GM19397 (cell line): ENCODE results near the gene FCRL6.
A peak's percentile ranks its signal among the peaks of the same experiment; 100 is the strongest.

ENCODE experiments used
- ATAC-seq: cut with Tn5 transposase; IDR thresholded peaks from one replicate; pipeline ENCODE4 v1.9.1; 2021; ENCODE audit warnings: mild to moderate bottlenecking, moderate library complexity; ENCODE audit not compliant: unreplicated experiment

Gene FCRL6

DNA sequence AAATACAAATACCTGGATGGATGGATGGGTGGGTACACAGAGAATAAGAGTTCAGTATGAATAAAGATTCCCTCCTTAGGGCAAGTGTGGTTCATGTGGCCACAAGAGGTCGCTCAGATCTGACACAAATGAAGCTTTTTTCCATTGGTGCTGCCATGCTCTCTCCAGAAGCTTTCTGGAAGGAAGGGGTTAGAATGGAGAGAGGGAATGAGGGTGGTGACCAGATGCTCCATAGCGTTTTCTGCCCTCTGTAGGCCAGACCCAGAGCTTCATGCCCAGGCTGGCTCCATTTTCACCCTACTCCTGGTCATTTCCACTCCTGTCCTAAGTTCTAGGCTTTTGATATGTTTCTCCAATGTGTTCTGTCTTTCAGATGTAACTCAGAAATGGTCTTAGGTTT is 3.3 kb upstream of the FCRL6 start:
- ATAC-seq = no peak

- ATAC-seq = no peak
These were observed 2.6 kb upstream of the FCRL6 start for GRCh38 chr1:159799446-159799985.

DNA sequence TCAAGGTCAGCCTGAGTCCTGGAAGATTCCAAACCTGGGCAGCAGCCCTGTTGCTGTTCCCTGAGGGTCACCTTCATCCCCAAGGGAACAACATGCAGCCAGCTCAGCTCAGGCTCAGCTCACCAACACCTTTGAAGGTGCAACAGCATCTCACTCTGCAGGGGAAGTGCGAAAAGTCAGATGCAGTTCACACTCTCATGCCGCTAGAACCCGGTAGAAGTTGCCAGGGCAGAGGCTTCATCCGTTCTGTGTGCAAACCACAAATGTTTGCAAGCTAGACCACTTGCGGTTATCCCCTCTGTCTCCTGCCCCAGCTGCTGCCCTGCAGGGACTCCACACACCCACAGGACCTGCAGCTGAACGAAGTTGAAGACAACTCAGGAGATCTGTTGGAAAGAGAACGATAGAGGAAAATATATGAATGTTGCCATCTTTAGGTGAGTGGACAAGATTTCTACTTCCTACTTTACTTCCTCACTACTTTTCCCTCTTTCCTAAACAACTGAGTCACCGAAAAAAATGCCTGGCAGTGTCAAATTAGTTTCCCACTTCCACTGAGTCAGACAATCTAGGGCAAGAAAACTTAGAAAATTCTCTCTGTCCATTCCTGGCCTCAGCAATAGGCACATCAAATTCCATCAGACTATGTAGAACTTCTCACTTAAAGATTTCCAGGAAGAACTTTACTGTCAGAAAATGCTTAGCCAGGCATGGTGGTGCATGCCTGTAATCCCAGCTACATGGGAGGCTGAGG is 1.8 kb upstream of the FCRL6 start:
- ATAC-seq = peak; percentile 81

DNA sequence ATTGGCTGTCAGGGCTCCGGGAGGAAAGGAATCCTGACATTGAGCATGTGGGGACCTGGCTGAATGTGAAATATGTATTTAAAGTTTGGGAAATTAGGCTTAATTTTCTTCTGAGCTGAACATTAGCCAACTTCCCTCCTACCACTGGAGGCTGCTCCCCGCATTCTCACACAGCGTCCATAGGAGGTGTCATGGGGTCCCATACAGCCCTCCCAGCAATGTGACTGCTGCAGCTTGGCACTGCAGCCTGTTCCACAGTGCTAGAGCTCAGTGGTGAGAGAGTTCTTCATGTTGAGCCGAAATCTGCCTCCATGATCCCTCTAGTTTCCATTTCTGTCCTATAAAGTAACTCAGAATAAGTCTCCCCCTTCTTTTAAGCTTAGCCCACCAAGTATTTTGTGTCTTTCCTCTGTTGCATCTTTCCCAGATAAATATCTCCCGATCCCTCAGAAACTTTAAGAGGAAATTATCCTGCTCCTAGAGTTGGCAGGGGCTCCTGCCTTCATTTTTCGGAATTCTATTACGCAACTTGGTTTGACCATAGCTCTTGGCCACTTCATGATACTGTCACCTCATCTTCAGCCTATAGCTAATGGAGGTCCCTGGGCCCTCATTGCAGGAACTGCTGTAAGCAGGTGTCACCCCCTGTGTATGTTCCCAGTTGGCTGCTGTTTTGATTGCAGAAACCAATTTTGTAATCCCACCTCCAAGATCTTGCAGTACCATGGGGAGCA is 2.0 kb downstream of the FCRL6 start:
- no peak for ATAC-seq

- ATAC-seq = no peak
These were observed 2.8 kb downstream of the FCRL6 start for GRCh38 chr1:159804924-159805323.

DNA sequence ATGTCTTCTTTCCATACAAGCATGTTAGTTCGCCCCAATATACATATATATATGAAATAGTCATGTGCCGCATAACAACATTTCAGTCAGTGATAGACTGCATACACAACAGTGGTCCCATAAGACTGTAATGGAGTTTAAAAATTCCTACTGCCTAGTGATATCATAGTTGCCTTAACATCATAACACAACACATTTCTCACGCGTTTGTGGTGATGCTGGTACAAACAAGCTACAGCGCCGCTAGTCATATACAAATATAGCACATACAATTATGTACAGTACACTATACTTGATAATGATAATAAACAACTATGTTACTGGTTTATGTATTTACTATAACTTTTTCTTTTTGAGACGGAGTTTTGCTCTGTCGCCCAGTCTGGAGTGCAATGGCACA is 13.8 kb downstream of the FCRL6 start:
- no peak for ATAC-seq

- no peak for ATAC-seq
These were observed 15.3 kb downstream of the FCRL6 start for GRCh38 chr1:159817276-159818041.

DNA sequence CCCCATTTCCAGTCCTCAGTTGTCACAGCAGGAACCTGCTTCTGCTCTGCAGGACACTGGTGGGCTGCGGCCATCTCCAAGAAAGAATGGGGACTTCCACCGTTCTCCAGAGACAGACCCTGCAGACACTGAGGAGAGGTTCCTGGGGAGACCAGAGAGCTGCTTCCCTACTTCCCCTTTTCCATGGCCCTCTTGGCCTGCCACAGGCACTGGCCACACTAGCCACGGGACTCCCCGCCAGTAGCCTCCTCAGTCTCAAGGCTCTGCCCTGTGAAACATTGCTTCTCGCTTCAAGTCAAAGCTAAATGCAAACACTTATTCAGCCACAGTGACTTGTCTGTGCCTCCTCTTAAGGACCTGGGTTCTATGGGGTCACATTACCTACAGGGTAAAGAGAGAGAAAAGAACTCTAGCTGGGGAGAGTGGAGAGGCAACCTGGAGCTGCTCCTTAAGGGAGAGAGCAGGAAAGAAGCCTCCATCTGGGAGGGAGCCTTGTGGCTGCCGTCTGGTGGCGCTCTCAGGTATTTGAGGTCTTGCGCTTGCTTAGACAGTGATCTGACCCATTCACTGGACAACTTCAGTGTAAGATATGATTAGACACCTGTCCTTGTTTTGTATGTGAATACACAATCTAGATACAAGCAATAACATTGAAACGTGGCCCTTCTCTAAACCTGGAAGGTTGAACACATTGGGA is 19.2 kb downstream of the FCRL6 start:
- no peak for ATAC-seq

DNA sequence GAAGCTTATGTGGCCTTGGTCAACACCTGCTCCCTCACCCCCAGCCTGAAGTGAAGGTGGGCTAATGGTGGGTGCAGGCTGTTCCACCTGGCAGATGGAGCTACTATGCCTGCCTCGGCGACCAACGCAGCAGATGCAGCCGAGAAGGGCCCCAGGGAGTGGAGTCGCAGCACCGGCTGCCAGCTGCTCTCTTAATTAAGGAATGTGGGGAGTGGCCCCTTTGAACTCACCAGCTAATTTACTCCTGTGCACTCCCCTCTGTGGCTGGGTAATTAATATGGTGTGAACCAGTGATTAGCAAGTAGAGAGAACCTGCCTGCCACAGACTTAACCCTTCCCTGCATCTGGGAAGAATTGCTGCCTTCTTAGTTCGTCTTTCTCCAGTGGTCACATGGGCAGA is 21.2 kb downstream of the FCRL6 start:
- no peak for ATAC-seq

DNA sequence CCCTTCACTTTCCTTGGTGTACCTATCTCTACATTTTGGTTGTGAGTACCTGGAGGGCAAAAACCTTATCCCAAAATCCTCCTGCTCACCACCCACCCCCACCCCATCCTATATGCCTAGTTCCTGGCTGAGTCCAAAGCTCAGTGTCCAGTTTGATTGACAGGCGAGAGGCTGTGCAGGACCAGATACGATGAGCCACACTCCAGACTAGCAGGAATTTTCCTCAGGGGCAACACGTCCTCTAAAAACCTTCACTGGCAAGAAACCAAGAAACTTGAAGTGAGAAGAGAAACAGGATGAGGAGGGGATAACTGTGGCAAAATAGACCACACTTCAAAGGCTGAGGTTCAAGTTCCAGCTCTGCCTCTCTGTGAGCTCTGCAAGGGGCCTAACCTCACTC is 23.4 kb downstream of the FCRL6 start:
- no peak for ATAC-seq

- ATAC-seq = no peak
These were observed 24.4 kb downstream of the FCRL6 start, which contains the start of gene SLAMF8 for GRCh38 chr1:159826441-159827101. SLAMF8 (plus strand) TSS chr1:159826873; CDS start chr1:159826899, 26 bp downstream.

DNA sequence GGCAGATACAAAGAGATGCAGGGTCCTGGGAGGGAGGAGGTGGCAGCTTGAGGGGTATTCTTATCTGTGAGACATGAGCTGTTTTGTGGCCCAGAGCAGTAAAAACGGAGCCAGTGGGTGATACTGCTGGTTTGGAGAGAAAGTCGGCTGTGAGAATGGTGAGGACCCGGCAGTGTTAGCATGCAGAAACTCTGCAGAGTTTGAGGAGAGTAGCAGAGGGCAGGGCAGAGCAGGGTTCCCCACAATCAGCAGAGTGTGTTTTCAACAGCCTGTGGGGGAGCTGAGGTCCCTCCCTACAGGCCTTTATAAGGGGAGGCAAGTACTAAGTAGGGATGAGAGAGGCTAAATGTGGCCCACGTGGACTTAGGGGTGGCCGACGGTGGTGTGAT is 24.9 kb downstream of the FCRL6 start:
- ATAC-seq = no peak

GRCh38 chr1:159827549-159827948 is 25.4 kb downstream of the FCRL6 start:
- no peak for ATAC-seq

DNA sequence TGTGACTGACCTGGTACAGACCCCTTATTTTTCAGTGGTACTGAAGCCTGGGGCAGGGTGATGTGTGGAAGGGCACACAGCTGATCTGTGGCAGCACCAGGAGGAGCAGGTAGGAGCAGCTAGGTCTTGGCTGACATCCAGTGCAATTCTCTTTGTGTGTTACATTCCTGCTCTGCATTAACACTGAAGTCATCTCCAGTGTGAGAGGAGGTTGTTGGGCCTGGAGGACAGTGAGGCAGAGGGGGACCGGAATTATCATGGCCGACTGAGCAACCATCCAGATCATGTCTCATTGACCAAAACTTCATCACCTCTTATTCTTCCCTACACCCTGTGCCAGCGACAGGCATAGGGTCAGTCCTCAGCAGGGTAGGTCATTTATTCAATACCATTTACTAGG is 26.0 kb downstream of the FCRL6 start:
- ATAC-seq = no peak

GRCh38 chr1:159828581-159829272 is 26.6 kb downstream of the FCRL6 start:
- ATAC-seq = no peak

DNA sequence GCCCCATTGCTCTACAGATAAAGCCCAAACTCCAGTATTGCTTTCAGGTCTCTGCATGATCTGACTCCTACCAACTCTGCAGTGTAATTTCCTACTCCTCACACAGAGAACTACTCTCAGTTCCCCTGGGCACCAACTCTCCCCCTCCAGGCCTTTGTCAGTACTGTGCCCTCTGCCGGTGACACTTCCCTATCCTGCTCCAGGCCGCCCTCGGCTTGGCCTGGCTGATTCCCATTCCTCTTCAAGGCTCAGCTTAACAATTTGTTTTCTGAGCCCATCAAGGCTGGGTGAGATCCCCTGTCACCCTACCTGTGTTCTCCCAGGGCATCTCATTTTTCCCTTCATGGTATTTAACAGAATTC is 27.1 kb downstream of the FCRL6 start:
- peak; percentile 44 for ATAC-seq

GRCh38 chr1:159829822-159830465 is 27.8 kb downstream of the FCRL6 start:
- ATAC-seq = no peak

GRCh38 chr1:159830722-159831121 is 28.6 kb downstream of the FCRL6 start:
- no peak for ATAC-seq

- ATAC-seq = no peak
These were observed 29.4 kb downstream of the FCRL6 start for GRCh38 chr1:159831412-159832141.
